Measurements from ENCODE around the gene AQP11. TPM values are rescaled to one million over a fixed set of nuclear protein-coding genes. Genes with fewer than 3 reads are reported as not detected.

AQP11 gene
- total and polyA plus RNA-seq, 2 of the 4 experiments (the other 2 are of a cell fraction), result 1.1 TPM

GRCh38 chr11:77642228-77642627 is 52.5 kb downstream of the AQP11 start:
- H4K91ac ChIP-seq (ENCODE audit: insufficient read depth, low read depth, low read length), result no peak overlapping the region
- H2BK20ac ChIP-seq (ENCODE audit: low read depth, low read length), result no peak overlapping the region
- H3K18ac ChIP-seq (ENCODE audit: low read depth, low read length), result no peak overlapping the region
- no peak overlapping the region for H3K4ac ChIP-seq (ENCODE audit: low read depth, low read length)
- CTCF ChIA-PET, result no interaction called here
- no peak overlapping the region for H3K56ac ChIP-seq (ENCODE audit: extremely low read depth, insufficient read depth, low read length)
- no peak overlapping the region for H4K8ac ChIP-seq (ENCODE audit: low read depth in 2 of 2, low read length in 2 of 2)
- ATAC-seq (ENCODE audit: low read depth), result no peak
- no peak overlapping the region for H3K4me2 ChIP-seq (ENCODE audit: low read depth, low read length)
- H2AFZ ChIP-seq (replicated peaks; ENCODE audit: low read length, poor library complexity), result no peak overlapping the region
- WGBS, 2 experiments (ENCODE audit: extremely low coverage in 2 of 2, insufficient read length in 1 of 2), result no CpG with 5 or more reads among the region's 2 CpGs
- H4K20me1 ChIP-seq (ENCODE audit: insufficient read depth, low read length), result no peaks in the 10 kb centered on the region
- H2AK5ac ChIP-seq (ENCODE audit: low read depth, low read length), result no peak overlapping the region
- no TSS peak for BruUV-seq (replicated peaks)
- no peak overlapping the region for H2BK5ac ChIP-seq (ENCODE audit: low read depth, low read length, poor library complexity, severe bottlenecking)
- H3K9me1 ChIP-seq (ENCODE audit: insufficient read depth, low read length), result peaks cover 3% of the 10 kb centered on the region; the same call in 1 of the 2 replicates
- no peaks in the 10 kb centered on the region for H3K36me3 ChIP-seq (ENCODE audit: control insufficient read depth, insufficient read depth, low read length)
- H3K23ac ChIP-seq (ENCODE audit: low read depth, low read length), result no peak overlapping the region
- no peak overlapping the region for H2BK15ac ChIP-seq (ENCODE audit: low read depth, low read length)
- H3K27me3 ChIP-seq (ENCODE audit: control insufficient read depth, insufficient read depth, low read length), result no peaks in the 10 kb centered on the region
- peaks cover 0 to 5% of the 10 kb centered on the region in 2 experiments; a peak in 1 of 4 replicates for H3K79me1 ChIP-seq (ENCODE audit: low read depth in 1 of 2, low read length in 2 of 2)
- no peak overlapping the region for H3K9ac ChIP-seq (ENCODE audit: low read depth, low read length)
- H3K14ac ChIP-seq (replicated peaks; ENCODE audit: low read depth, low read length), result no peak overlapping the region
- peaks cover 3% of the 10 kb centered on the region for H3K4me1 ChIP-seq (ENCODE audit: control insufficient read depth, insufficient read depth, low read length)
- no peak overlapping the region for H3K4me3 ChIP-seq (ENCODE audit: insufficient read depth, low read depth, low read length)
- dilution Hi-C loops (cut with HindIII; ENCODE audit: low sequenced_read_pairs, unreplicated experiment), result no loop called here
- intact Hi-C loops (cut with micrococcal nuclease), result no loop called here
- DNase-seq, result no peak
- no peak overlapping the region for H2BK120ac ChIP-seq (ENCODE audit: low read depth, low read length)
- TF ChIP-seq SMC3 (IDR thresholded peaks at IDR 0.05; ENCODE audit: low read depth, low read length) (no peak), RAD21 (IDR thresholded peaks at IDR 0.05; ENCODE audit: low read length) (no peak), RCOR1 (IDR thresholded peaks at IDR 0.05; ENCODE audit: insufficient replicate concordance, low read length) (no peak), POLR2A (IDR thresholded peaks at IDR 0.05; ENCODE audit: low read depth, low read length) (no peak), RFX5 (IDR thresholded peaks at IDR 0.05; ENCODE audit: low read depth, low read length) (no peak), USF2 (IDR thresholded peaks at IDR 0.05; ENCODE audit: low read depth, low read length) (no peak), MAFK (IDR thresholded peaks at IDR 0.05; ENCODE audit: low read depth, low read length) (no peak), NFE2L2 (IDR thresholded peaks at IDR 0.05; ENCODE audit: low read depth, low read length) (no peak), FOS (IDR thresholded peaks at IDR 0.05; ENCODE audit: low read depth, low read length) (no peak), CTCF (conservative IDR thresholded peaks at IDR 0.05; ENCODE audit: low read depth, low read length) (no peak), MXI1 (IDR thresholded peaks at IDR 0.05; ENCODE audit: borderline replicate concordance, low read depth, low read length) (no peak), BHLHE40 (IDR thresholded peaks at IDR 0.05; ENCODE audit: low read depth, low read length) (no peak)
- H4K5ac ChIP-seq (ENCODE audit: low read depth, low read length), result no peak overlapping the region
- no peak overlapping the region for H2AK9ac ChIP-seq (replicated peaks; ENCODE audit: low read depth, low read length, poor library complexity)
- no peak overlapping the region for H3K27ac ChIP-seq (ENCODE audit: insufficient read depth, low read length)
- H3K9me3 ChIP-seq (ENCODE audit: control insufficient read depth, insufficient read depth, low read length), result no peaks in the 10 kb centered on the region
- in situ Hi-C loops (cut with MboI; ENCODE audit: low sequenced_read_pairs), result no loop called here
- POLR2A ChIA-PET (ENCODE audit: unreplicated experiment), result no interaction called here
